Stimulated activated naive CD8-positive, alpha-beta T cell treated with anti-CD3 and anti-CD28 coated beads, Interleukin-15, Interleukin-2, amounts not matched to agents 100 U/mL and 50 U/mL, for 24 hours (primary cell): ENCODE measurements around the gene GH2.
"Not testable (repeated sequence)": the region's sequence is repeated elsewhere in the genome, so short reads cannot be mapped to it uniquely, and the experiment has no call there.

Experiments
- ATAC-seq: fragments of 150-1000 bp; cut with Tn5 transposase; one replicate; pipeline ENCODE4 v1.10.0; 2021
- DNase-seq: peaks from one replicate; pipeline ENCODE4 v3.0.0; 2021

Gene GH2

GRCh38 chr17:63874061-63874626 lies 7.6 kb downstream of the GH2 start:
- not testable (repeated sequence) for DNase-seq, ATAC-seq

- not testable (repeated sequence) for DNase-seq, ATAC-seq
Measured at GRCh38 chr17:63873577-63873976, 8.2 kb downstream of the GH2 start, which contains the start of gene CSH2. TSS of gene CSH2 (minus strand) at chr17:63873677. CDS start at chr17:63873614, 63 bp downstream.

- DNase-seq, ATAC-seq: not testable (repeated sequence)
Measured at GRCh38 chr17:63871646-63872365, 9.9 kb downstream of the GH2 start.

- not testable (repeated sequence) for ATAC-seq
Measured at GRCh38 chr17:63870292-63870665, 11.5 kb downstream of the GH2 start.

GRCh38 chr17:63869491-63870291 lies 12.1 kb downstream of the GH2 start:
- ATAC-seq, DNase-seq: not testable (repeated sequence)

More at GRCh38 chr17:63870292-63870665, 11.5 kb downstream of the GH2 start:
- DNase-seq = not testable (repeated sequence)

GRCh38 chr17:63866625-63867024 lies 15.1 kb downstream of the GH2 start:
- ATAC-seq = peak; percentile 33
- DNase-seq = not testable (repeated sequence)

GRCh38 chr17:63859257-63859656 lies 22.5 kb downstream of the GH2 start:
- DNase-seq (no peak), ATAC-seq (no peak)

- ATAC-seq, DNase-seq: not testable (repeated sequence)
Measured at GRCh38 chr17:63856425-63856824, 25.3 kb downstream of the GH2 start.

- ATAC-seq = no peak
- DNase-seq = no peak
Measured at GRCh38 chr17:63855185-63855584, 26.6 kb downstream of the GH2 start.

GRCh38 chr17:63854709-63855108 lies 27.0 kb downstream of the GH2 start:
- DNase-seq = no peak
- no peak for ATAC-seq

- ATAC-seq (no peak), DNase-seq (no peak)
Measured at GRCh38 chr17:63853260-63853659, 28.5 kb downstream of the GH2 start.

- ATAC-seq = no peak
- no peak for DNase-seq
Measured at GRCh38 chr17:63850401-63850800, 31.3 kb downstream of the GH2 start.

- peak; percentile 94 for ATAC-seq
- peak; percentile 98 for DNase-seq
Measured at GRCh38 chr17:63848834-63849689, 32.7 kb downstream of the GH2 start.

- no peak for DNase-seq
- no peak for ATAC-seq
Measured at GRCh38 chr17:63847525-63848249, 34.1 kb downstream of the GH2 start.

GRCh38 chr17:63845509-63845908 lies 36.2 kb downstream of the GH2 start:
- ATAC-seq (no peak), DNase-seq (no peak)

GRCh38 chr17:63843910-63844677 lies 37.6 kb downstream of the GH2 start:
- no peak for DNase-seq
- ATAC-seq = no peak

- DNase-seq (peak; percentile 47), ATAC-seq (peak; percentile 7)
Measured at GRCh38 chr17:63843387-63843888, 38.3 kb downstream of the GH2 start.

- peak; percentile 100 for DNase-seq
- ATAC-seq = peak; percentile 92
Measured at GRCh38 chr17:63842540-63843386, 39.0 kb downstream of the GH2 start, which contains the start of gene SMARCD2. TSS of gene SMARCD2 (minus strand) at chr17:63842685. CDS start at chr17:63842674, 11 bp downstream.

GRCh38 chr17:63842173-63842539 lies 39.6 kb downstream of the GH2 start:
- ATAC-seq = peak; percentile 30
- DNase-seq = no peak
